Measurements from ENCODE around the gene INSIG1. TPM values are rescaled to one million over a fixed set of nuclear protein-coding genes. Genes with fewer than 3 reads are reported as not detected.

INSIG1 gene
- total RNA-seq, 2 donors from 2014 or later: 68.9 to 94.0 TPM

- peaks cover 0 to 6% of the 10 kb centered on the region in 2 donors for H3K36me3 Mint-ChIP-seq
- DNase-seq (ENCODE audit: low spot score in 2 of 2) (no peak), ATAC-seq (no peak)
- H3K27ac Mint-ChIP-seq: no peak overlapping the region
- peaks cover 6 to 14% of the 10 kb centered on the region in 2 donors for H3K9me3 Mint-ChIP-seq
Observed at GRCh38 chr7:155326385-155326784, 28.7 kb downstream of the INSIG1 start.

- peaks cover 0 to 6% of the 10 kb centered on the region in 2 donors for H3K36me3 Mint-ChIP-seq
- peaks cover 6 to 14% of the 10 kb centered on the region in 2 donors for H3K9me3 Mint-ChIP-seq
- DNase-seq (ENCODE audit: low spot score in 2 of 2) (no peak), ATAC-seq (no peak)
- no peak overlapping the region for H3K27ac Mint-ChIP-seq
Observed at GRCh38 chr7:155327590-155328320, 30.1 kb downstream of the INSIG1 start.

DNA sequence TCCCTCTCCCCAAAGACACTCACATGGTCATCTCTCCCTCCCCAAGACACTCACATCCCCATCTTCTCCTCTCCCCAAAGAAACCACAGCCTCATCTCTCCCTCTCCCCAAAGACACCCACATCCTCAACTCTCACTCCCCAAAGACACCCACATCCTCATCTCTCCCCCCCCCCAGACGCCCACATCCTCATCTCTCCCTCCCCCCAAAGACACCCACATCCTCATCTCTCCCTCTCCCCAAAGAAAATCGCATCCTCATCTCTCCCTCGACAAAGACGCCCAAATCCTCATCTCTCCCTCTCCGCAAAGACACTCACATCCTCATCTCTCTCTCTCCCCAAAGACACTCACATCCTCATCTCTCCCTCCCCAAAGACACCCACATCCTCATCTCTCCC, 31.5 kb downstream of the INSIG1 start:
- H3K9me3 Mint-ChIP-seq: peaks cover 0 to 3% of the 10 kb centered on the region in 2 donors
- no peaks in the 10 kb centered on the region for H3K36me3 Mint-ChIP-seq
- DNase-seq (ENCODE audit: low spot score in 2 of 2) (no peak), ATAC-seq (no peak)
- no peak overlapping the region for H3K27ac Mint-ChIP-seq

GRCh38 chr7:155331396-155331795, 33.7 kb downstream of the INSIG1 start:
- Mint-ChIP-seq H3K9me3 (no peaks in the 10 kb centered on the region), H3K36me3 (no peaks in the 10 kb centered on the region), H3K27ac (no peak overlapping the region)
- DNase-seq (ENCODE audit: low spot score in 2 of 2) (no peak), ATAC-seq (no peak)

- DNase-seq (ENCODE audit: low spot score in 2 of 2) (no peak), ATAC-seq (no peak)
- no peaks in the 10 kb centered on the region for H3K9me3 Mint-ChIP-seq
- H3K27ac Mint-ChIP-seq: no peak overlapping the region
- H3K36me3 Mint-ChIP-seq: no peaks in the 10 kb centered on the region
Observed at GRCh38 chr7:155333346-155334234, 35.9 kb downstream of the INSIG1 start.

- no peak for ATAC-seq
- no peaks in the 10 kb centered on the region for H3K9me3 Mint-ChIP-seq
- no peak for DNase-seq (ENCODE audit: low spot score in 2 of 2)
- H3K27ac Mint-ChIP-seq: no peak overlapping the region
- no peaks in the 10 kb centered on the region for H3K36me3 Mint-ChIP-seq
Observed at GRCh38 chr7:155336812-155337602, 39.3 kb downstream of the INSIG1 start.

- Mint-ChIP-seq H3K27ac (no peak overlapping the region), H3K36me3 (no peaks in the 10 kb centered on the region), H3K9me3 (no peaks in the 10 kb centered on the region)
- ATAC-seq (peak in 1 of 2 donors; percentile 26), DNase-seq (ENCODE audit: low spot score in 2 of 2) (no peak)
Observed at GRCh38 chr7:155337946-155338631, 40.4 kb downstream of the INSIG1 start.

DNA sequence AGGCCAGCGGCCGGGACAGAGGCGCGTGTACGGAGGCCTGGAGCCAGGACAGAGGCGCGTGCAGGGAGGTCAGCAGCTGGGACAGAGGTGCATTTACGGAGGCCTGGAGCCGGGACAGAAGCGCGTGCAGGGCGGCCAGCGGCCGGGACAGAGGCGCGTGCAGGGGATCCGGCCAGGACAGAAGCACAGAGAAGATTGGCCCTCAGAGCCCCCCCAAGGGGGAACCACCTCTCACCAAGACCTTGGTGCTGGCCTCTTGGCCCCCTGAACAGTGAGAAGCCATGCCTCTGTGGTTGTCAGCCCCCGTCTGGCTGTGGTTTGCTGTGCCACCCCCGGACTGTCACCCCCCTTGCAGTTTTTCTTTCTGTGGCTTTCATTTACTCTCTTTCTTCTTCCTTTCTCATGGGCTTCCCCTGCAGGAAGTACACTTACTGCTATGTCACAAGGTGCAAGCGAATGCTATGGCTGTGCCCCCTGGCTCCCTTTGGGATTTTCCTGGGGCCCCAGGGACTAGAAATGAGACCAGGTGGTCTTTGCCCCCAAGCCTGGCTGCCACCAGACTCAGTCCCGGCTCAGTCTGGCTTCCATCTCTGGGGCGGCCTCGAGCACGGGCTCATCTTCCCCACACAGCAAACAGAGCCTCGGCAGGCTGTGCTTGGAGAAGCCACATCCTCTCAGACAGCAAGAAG, 41.1 kb downstream of the INSIG1 start:
- H3K27ac Mint-ChIP-seq: peak overlapping the region in 1 of 2 donors; percentile 13
- DNase-seq (ENCODE audit: low spot score in 2 of 2): peak in 1 of 2 donors; percentile 48
- ATAC-seq: peak; percentile 68 to 73
- no peaks in the 10 kb centered on the region for H3K9me3 Mint-ChIP-seq
- H3K36me3 Mint-ChIP-seq: no peaks in the 10 kb centered on the region

DNA sequence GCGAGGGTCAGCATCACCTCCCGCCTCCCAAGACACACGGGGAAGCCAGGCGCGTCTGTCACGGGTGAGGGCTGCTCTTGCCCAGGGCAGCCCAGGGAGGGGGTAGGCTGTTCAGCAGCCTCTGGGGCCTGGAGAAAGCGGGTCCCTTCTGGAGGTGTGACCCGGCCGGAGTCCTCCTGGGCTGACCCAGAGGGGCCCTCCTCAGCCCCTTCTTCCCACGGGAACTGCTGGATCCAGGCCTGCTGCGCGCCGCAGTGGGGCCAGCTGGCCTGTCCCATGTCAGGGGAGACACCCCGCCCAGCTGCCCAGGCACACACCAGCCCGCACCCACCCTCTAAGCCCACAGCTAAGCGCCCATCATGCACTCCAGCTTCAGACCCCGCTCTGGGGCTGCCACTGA, 41.8 kb downstream of the INSIG1 start:
- H3K36me3 Mint-ChIP-seq: no peaks in the 10 kb centered on the region
- ATAC-seq (no peak), DNase-seq (ENCODE audit: low spot score in 2 of 2) (peak in 1 of 2 donors; percentile 44)
- H3K9me3 Mint-ChIP-seq: no peaks in the 10 kb centered on the region
- H3K27ac Mint-ChIP-seq: no peak overlapping the region

- DNase-seq (ENCODE audit: low spot score in 2 of 2): peak in 1 of 2 donors; percentile 39
- no peak overlapping the region for H3K27ac Mint-ChIP-seq
- no peak for ATAC-seq
- no peaks in the 10 kb centered on the region for H3K36me3 Mint-ChIP-seq
- H3K9me3 Mint-ChIP-seq: no peaks in the 10 kb centered on the region
Observed at GRCh38 chr7:155340071-155340531, 42.4 kb downstream of the INSIG1 start.

- Mint-ChIP-seq H3K36me3 (no peaks in the 10 kb centered on the region), H3K27ac (no peak overlapping the region), H3K9me3 (no peaks in the 10 kb centered on the region)
- ATAC-seq: no peak
- DNase-seq (ENCODE audit: low spot score in 2 of 2): peak in 1 of 2 donors; percentile 45
Observed at GRCh38 chr7:155340721-155341120, 43.0 kb downstream of the INSIG1 start.

DNA sequence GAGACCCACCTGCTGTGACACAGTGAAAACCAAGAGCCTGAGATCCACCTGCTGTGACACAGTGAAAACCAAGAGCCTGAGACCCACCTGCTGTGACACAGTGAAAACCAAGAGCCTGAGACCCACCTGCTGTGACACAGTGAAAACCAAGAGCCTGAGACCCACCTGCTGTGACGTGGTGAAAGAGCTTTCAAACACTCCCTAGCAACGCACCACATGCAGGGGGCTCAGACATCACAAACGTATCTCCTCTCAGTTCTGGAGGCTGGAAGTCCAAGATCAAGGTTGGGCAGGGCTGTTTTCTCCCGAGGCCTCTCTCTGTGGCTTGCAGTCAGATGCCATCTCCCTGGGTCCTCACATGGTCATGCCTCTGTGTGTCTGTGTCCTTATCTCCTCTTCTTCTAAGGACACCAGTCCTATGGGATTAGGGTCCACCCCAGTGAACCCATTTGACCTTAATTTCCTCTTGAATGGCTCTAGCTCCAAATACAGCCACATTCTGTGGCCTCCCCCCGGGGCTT, 43.8 kb downstream of the INSIG1 start:
- no peaks in the 10 kb centered on the region for H3K36me3 Mint-ChIP-seq
- ATAC-seq (no peak), DNase-seq (ENCODE audit: low spot score in 2 of 2) (peak in 1 of 2 donors; percentile 30)
- no peak overlapping the region for H3K27ac Mint-ChIP-seq
- no peaks in the 10 kb centered on the region for H3K9me3 Mint-ChIP-seq

DNA sequence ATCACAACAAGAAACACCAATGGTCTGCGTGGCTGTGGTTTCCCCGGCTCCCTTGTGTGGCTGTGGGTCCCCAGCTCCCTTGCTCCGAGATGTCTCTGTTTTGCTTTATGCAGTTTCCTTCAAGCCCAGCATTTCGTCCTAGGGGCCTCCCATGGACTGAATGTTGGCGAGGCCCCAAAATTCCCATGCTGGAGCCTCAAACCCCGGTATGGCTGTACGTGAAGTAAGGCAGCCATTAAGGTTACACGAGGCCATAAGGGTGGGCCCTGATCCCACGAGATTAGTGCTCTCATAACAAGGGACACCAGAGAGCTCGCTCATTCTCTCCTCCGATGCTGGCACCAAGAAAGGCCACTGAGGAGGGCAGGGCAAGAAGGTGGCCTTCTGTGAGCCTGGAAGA, 44.6 kb downstream of the INSIG1 start:
- DNase-seq (ENCODE audit: low spot score in 2 of 2) (no peak), ATAC-seq (no peak)
- no peaks in the 10 kb centered on the region for H3K9me3 Mint-ChIP-seq
- no peak overlapping the region for H3K27ac Mint-ChIP-seq
- no peaks in the 10 kb centered on the region for H3K36me3 Mint-ChIP-seq

GRCh38 chr7:155343150-155343549, 45.5 kb downstream of the INSIG1 start:
- Mint-ChIP-seq H3K27ac (no peak overlapping the region), H3K9me3 (no peaks in the 10 kb centered on the region), H3K36me3 (no peaks in the 10 kb centered on the region)
- DNase-seq (ENCODE audit: low spot score in 2 of 2) (no peak), ATAC-seq (no peak)

- DNase-seq (ENCODE audit: low spot score in 2 of 2): no peak
- H3K36me3 Mint-ChIP-seq: no peaks in the 10 kb centered on the region
- H3K9me3 Mint-ChIP-seq: no peaks in the 10 kb centered on the region
- ATAC-seq: no peak
- H3K27ac Mint-ChIP-seq: no peak overlapping the region
Observed at GRCh38 chr7:155343661-155344121, 46.0 kb downstream of the INSIG1 start.
